ENCODE data around the gene SMIM44.

DNA sequence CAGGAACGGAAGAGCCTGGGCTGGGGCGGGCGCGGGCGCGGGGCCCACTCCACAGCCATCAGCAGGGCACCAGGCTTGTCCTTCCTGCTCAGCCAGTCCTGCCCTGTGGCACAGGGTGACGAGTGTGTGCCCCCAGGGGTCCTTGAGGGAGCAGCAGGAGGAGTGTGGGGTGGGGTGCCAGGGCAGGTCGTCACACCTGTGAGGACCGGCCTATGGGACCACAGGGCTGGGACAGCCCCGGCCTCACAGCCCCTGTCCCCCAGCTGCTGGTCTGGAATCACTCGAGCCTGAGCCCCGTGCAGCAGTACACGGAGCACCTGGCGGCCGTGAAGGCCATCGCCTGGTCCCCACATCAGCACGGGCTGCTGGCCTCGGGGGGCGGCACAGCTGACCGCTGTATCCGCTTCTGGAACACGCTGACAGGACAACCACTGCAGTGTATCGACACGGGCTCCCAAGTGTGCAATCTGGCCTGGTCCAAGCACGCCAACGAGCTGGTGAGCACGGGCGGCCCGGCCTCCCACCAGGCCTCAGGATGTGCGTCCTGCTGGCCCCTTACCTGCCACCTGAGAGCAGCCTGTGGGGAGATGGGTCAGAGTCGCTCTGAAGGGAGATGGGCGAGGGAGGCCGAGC is 49.0 kb upstream of the SMIM44 start:
- TF ChIP-seq, protein P1, sequence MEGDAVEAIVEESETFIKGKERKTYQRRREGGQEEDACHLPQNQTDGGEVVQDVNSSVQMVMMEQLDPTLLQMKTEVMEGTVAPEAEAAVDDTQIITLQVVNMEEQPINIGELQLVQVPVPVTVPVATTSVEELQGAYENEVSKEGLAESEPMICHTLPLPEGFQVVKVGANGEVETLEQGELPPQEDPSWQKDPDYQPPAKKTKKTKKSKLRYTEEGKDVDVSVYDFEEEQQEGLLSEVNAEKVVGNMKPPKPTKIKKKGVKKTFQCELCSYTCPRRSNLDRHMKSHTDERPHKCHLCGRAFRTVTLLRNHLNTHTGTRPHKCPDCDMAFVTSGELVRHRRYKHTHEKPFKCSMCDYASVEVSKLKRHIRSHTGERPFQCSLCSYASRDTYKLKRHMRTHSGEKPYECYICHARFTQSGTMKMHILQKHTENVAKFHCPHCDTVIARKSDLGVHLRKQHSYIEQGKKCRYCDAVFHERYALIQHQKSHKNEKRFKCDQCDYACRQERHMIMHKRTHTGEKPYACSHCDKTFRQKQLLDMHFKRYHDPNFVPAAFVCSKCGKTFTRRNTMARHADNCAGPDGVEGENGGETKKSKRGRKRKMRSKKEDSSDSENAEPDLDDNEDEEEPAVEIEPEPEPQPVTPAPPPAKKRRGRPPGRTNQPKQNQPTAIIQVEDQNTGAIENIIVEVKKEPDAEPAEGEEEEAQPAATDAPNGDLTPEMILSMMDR (IDR thresholded peaks at IDR 0.05), result no peak
- no peak for TF ChIP-seq EZH2phosphoT487 (IDR thresholded peaks at IDR 0.05)
- TF ChIP-seq EZH2 (IDR thresholded peaks at IDR 0.05), result no peak
